Fibroblast of pulmonary artery (primary cell): ENCODE data around the gene PAX7.

Source experiments
- DNase-seq: peaks from one replicate; pipeline ENCODE4 v3.0.0-alpha.2; 2010; ENCODE audit warnings: low read depth
- H3K4me3 ChIP-seq: replicated peaks from 2 replicates; pipeline ENCODE4 v1.5.1; 2011; ENCODE audit warnings: low read depth, mild to moderate bottlenecking, control low read depth, low read length, moderate library complexity
- CTCF ChIP-seq: IDR thresholded peaks from 2 replicates; pipeline ENCODE4 v1.5.1; 2011; ENCODE audit warnings: mild to moderate bottlenecking, control low read depth, low read length, inconsistent platforms; ENCODE audit errors: missing control alignments

PAX7 gene

GRCh38 chr1:18781031-18781430 lies 150.4 kb downstream of the PAX7 start:
- DNase-seq = no peak
- TF ChIP-seq CTCF = no peak

GRCh38 chr1:18783705-18784481 lies 153.2 kb downstream of the PAX7 start:
- no peak overlapping the region for H3K4me3 ChIP-seq
- no peak for DNase-seq
- TF ChIP-seq CTCF = no peak

More at GRCh38 chr1:18781031-18781430, 150.4 kb downstream of the PAX7 start:
- H3K4me3 ChIP-seq = no peak overlapping the region

GRCh38 chr1:18784482-18784831 lies 153.8 kb downstream of the PAX7 start:
- TF ChIP-seq CTCF = no peak
- no peak for DNase-seq
- H3K4me3 ChIP-seq = no peak overlapping the region

GRCh38 chr1:18786149-18786548 lies 155.5 kb downstream of the PAX7 start:
- no peak for DNase-seq
- TF ChIP-seq CTCF = no peak
- H3K4me3 ChIP-seq = no peak overlapping the region

- no peak for TF ChIP-seq CTCF
- no peak for DNase-seq
- H3K4me3 ChIP-seq = no peak overlapping the region
These were observed 157.3 kb downstream of the PAX7 start for GRCh38 chr1:18787825-18788385.

GRCh38 chr1:18789246-18789645 lies 158.6 kb downstream of the PAX7 start:
- DNase-seq = no peak
- no peak for TF ChIP-seq CTCF

GRCh38 chr1:18792747-18793146 lies 162.1 kb downstream of the PAX7 start:
- no peak for DNase-seq
- no peak for TF ChIP-seq CTCF
- no peak overlapping the region for H3K4me3 ChIP-seq

More at GRCh38 chr1:18789246-18789645, 158.6 kb downstream of the PAX7 start:
- H3K4me3 ChIP-seq = no peak overlapping the region
